GM18909 (cell line): Measurements from ENCODE around the gene PRKN.

Experiments used
- ATAC-seq: cut with Tn5 transposase; IDR thresholded peaks from one replicate; pipeline ENCODE4 v1.9.1; 2021; ENCODE audit warnings: mild to moderate bottlenecking; ENCODE audit not compliant: unreplicated experiment, poor library complexity

PRKN gene

DNA sequence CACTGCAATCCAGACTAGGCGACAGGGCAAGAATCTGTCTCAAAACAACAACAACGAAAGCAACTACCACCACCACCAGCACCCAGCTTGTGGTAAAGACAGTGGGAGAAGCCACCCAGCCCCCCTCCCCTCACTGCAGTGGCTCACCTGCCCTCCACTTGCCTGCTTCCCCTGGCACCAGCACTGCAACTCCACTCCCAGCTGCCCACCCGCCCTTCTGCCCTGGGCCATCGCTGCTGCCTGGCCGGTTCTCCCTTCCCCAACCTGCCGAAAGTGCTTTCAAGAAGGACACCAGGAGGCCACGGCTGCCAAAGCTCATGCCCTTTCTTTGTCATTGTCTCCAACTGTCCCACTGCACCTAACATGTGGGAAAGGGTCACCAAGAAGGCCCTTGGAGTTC is 1359.1 kb downstream of the PRKN start:
- no peak for ATAC-seq

DNA sequence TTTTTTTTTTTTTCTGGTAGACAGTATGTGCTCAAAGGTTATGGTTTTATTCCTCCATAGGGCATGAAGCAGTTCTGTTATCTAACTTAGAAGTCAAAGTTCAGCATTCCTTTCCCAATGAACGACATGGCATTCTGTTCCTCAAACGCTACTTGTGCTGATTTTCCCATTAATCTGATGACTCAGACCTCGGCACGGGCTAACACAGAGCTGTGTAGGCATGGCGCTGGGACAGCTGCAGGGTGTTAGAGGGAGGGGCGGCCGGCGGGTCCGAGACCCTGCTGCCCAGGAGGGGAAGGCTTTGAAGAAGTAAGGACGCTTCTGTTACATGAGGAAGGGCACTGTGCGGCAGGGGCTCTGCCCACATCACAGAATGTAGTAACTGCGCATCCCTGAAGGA is 1360.1 kb downstream of the PRKN start:
- no peak for ATAC-seq

DNA sequence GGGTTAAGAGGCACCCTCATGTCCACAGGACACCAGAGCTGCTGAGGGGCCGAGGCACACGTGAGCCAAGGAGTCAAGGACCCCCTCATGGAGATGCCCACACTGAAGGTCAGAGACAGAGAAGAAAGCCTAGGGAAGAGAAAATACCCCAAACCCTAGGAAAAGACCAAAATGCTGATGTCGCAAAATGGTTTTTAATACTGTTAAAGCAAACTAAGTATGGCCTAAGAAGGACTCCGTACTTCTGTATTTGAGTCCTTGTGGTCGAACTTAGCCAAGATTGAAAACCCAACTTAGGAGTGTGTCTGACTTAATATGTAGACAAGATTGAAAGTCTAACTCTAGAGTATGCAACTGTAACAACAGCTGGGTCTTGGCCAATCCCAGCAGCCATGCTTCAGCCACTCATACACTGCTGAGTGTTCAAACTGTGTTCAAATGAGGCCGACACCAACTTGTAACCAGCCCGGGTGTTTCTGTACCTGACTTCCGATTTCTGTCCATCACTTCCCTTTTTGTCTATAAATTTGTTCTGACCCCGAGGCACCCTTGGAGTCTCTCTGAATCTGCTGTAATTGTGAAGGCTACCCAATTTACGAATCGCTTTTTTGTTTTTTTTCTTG is 1361.2 kb downstream of the PRKN start:
- ATAC-seq, result no peak

DNA sequence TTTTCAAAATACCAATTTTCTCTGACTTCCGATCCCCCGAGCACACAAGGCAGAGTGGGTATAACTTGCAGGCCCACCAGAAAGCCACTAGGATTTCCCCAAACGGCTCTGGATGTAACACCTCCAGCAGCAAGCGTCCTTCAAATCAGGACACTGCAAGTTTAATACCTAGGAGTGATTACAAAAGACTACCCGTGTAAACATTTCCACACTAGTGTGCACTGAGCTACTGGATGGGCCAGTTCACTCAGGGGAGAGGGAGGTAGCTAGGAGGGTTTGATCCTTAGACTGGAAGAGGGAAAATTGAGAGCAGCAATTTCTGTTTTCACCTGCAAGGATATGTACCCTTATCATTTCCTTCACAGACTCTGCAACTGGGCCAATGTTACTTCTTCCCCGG is 1361.9 kb downstream of the PRKN start:
- no peak for ATAC-seq

DNA sequence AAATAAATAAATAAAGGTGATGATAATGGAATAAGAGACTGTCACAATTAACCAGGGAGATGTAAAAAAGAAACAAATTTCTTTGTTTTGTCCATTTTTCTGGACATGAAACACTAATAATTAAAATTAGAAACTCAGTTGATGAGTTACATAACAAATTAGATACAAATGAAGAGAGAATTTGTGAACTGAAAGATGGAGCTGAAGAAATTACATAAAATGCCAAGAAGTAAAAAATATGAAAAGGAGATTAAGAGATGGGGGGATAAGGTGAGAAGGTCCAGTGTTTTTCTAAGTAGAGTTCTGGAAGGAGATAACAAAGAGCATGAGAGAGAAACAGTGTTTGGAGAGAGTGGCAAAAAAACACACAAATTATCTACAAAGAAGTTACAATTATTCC is 1364.3 kb downstream of the PRKN start:
- ATAC-seq, result no peak

DNA sequence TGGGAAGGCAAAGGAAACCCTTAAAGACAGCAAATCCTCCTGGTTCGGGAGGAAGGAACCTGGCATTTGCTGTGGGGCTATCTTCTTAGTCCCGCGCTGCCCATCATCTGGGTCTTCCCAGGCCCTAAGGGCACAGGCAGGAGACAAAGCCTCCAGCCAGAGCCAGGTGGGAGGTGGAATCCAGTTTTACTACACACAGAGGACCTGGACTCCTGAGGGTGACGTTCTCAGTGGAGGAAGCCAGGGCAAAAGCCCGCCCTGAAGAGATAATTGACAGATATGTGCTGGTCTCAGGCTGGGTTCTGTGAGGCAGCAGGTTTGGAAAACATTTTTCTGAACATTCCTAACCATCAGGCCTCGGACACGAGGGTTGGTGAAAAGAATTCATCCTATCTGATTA is 1365.3 kb downstream of the PRKN start:
- ATAC-seq, result no peak

DNA sequence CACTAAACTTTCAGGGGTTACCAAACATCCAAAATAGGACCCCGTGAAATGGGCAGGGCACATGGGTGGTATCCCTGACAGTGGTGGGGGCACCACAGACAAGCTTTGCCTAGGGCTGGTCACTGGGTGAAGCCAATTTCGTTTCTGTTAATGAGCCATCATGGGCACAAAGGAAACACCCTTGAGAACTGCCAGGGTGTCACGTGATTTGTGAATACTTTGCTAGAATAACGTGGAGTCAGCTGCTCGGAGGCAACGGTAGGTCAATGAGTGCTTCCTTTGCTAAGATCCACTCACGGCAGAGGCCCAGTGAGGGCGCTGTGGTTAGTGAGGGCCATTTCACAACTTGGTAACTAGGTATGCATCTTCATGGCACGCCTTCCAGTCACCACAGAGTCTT is 1366.0 kb downstream of the PRKN start:
- no peak for ATAC-seq

DNA sequence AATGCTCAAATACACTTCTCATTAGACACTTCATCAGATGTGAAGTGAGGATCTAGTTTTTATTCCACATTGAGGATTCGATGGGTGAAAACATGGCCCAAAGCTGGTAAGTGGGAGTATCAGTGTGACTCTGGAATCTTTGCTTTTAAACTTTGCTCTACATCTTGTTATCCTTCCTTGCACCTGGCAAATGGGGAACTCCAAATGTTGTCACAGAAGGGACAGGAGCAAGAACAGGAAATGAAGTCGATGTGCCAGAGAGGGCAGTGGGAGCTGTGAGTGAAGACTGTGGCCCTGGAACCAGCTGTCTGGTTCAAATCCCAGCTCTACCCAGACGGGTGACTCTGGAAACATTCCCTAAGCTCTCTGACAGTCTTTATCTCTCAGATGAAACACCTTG is 1367.0 kb downstream of the PRKN start:
- ATAC-seq, result no peak

DNA sequence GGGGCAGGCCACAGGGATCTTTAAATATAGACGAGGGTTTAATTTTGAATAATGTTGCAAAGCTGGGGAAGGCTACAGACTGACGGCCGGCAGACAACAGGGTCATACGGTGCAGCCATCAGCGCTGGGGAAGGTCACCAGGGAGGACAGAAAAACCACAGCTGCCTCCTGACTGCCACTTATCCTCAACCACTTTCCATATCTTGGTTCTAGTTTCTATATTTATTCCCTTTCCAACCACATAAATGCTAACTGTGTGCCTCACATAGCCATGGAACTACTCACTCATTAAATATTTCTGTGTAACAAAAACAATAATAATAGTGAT is 1368.0 kb downstream of the PRKN start:
- no peak for ATAC-seq

DNA sequence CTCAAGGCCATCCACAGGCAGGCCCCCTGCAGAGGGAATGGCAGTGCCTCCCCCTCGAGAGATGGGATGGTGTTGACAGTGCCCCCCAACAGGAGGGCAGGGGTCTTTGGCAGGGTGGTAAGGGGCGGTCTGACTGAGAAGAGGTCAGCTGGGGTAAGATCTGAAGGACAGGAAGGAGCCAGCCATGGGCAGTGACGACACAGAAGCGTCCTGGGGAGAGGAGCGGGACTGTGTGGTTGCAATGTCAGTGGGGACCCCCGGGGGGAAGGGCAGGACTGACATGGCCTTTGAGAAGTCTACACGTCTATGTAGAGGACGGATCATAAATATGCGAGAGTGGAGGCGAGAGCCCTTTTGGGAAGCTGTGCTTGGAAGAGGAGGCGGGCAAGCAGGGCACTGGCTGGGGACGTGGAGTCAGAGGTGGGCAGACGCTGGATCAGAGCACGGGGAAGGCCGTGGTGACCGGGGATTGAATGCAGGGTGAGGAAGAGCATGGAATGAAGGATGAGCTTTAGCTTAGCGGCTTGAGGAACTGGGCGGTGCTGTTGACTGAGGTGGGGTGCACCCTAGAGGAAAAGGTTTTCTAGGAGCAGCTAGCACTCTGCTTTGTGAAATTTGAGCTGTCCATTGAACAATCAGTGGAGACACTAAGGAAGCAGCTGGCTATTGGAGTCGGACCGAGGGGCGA is 1371.3 kb downstream of the PRKN start:
- no peak for ATAC-seq

DNA sequence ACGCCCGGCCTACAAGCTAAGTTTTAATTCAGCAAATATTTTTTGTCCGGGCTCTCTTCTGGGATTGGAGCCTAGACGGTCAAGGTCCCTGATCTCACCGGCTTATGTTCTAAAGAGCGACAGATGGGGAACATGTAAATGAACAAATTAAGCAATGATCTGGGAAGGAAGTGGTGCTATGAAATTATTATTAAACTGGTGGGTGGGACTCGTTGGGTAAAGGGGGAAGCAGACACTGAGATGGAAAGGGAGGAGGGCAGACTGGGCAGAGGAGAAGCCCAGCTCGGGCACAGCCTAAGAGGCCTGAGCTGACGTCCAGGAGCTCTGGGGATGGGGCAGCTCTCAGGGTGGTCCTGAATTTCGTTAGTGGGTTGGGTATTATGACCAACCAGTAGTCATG is 1371.9 kb downstream of the PRKN start:
- no peak for ATAC-seq

DNA sequence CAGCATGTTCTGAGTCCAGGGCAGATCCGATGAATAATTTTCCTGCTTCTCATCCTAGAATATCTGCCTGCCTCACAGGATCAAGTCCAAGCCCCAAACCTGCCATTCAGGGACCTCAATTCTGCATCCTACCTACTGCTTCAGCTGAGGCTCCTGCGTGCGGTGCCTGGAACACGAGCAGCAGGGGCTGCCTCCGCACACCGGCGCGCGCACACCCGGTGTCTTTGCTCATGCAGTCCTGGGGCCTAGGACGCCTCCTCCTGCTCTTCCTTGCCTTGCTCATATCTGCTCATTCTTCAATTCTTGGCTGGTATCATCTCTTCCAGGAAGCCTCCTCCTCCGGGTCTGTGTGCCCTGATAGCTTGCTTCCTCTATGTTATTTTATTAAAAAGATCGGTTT is 1372.6 kb downstream of the PRKN start:
- ATAC-seq, result no peak

DNA sequence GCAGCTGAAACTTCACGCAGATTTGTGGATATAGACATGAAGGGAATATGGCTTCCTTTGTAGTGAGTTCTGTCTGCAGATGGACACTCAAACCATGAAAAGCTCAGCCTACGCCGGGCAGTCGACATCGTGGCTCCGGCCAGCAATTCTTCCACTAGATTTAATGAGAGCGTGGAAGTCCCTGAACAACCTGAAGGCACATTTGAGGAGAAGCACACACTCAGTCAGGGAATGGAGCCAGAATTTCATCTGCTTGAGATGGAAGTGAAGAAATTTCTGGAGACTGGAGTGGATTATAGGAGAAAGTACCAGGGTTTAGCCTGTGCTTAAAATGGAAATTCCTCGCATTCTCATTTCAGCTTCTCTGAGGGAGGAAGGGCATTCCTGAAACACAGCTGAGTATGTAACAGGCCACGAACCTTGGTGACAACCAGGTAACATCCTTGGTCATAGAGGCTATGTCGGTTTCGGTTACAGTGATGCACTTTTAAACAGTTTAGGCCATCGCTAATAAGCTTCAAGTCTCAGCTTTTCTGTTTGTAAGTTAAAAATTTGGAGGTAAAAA is 1373.2 kb downstream of the PRKN start:
- ATAC-seq, result no peak

DNA sequence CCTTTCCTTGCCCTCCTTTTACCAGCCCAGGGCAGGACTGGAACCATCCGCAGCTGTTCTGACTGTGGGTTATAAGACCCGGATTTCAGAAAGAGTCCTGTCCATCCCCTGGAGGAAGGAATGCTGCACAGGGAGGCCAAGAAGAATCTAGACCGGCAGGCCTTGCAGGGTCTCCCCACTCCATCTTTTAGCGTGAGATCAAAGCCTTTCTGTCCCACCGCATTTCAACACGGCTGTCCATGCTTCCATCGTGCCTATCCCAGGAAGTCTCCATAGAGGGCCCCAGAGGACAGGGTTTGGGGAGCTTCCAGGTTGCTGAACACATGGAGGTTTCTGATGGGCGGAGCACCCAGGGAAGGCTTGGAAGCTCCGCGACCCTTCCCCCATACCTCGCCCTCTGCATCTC is 1374.4 kb downstream of the PRKN start:
- no peak for ATAC-seq

DNA sequence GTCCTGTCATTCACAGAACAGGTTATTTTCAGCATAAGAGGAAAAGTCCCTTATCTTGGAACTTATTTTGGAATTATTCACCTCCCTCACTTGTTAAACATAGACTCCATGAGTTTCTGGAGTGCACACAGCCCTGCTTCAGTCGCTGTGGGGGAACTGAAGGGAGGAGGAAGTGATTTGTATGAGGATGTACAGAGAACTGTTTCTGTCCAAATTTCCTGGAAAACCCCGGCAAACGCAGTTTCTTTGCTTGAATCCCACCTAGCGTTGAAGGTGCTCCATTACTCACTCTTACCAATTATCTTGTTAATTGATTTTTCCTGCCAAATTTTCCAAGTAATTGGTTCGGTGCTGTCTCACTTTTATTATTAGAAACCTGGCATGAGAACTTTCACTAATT is 1375.7 kb downstream of the PRKN start:
- no peak for ATAC-seq

DNA sequence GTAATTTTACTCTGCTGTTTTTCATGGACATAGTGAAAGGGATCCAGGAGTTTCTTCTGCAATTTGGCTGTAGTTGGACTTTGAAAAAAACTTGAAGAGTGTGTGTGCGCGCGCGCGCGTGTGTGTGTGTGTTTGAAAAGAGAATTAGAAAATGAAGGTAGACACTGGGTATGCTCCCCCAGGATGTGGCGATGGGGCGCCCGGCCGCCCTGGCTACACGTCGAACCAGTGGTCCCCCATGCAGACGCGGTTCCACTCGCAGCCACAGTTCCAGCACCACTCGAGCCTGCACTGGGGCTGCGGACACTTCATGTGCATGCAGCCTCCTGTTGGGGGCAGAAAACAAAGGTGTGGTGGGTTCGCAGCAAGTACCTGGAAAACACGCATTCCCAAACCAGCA is 1377.7 kb downstream of the PRKN start:
- ATAC-seq, result no peak

DNA sequence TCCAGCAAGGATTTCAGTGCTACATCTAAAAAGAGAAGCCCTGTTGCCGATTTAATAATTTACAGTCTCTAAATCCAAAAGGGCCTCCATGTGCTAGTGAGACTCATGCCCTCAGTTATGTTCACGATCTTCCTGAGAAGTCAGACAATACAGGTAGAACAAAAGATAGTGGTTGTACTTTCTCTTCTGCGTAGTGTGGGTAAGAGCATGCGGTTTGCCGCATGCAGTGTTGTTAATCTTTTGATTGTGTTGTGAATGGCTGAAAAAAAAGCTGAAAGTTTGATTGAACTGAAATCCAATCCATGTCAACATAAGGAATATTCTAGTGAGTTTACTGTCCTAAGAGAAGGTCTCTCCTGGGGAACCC is 1379.0 kb downstream of the PRKN start:
- no peak for ATAC-seq

DNA sequence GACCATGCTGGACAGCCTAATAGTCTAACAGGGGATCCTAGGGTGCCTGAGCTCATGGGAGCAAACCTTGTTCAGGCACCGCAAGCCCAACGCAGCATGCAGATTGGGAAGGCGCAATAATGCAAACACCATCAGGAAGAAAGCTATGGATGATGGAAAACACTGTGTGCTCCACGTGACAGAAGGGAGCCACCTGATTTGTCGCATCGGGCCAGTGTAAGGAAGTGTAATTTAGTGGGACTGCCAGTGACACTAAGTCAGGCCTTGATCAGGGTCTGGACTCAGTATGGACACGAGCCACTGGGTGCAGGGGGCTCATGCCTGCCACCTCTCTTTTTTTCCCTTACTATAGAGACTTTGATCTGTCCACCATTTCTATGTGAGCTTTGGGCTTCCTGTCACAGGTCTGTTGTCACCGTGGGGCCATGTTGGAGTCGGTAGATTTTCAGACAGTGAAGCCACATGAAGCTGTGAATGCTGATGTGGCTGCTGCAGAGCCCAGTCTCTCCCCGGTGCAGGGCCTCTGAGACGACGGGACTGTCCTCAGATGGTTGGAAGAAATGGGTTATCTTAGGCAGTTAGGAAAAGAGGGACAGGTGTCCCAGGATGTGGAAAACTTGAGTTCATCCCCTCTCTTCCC is 1379.5 kb downstream of the PRKN start:
- no peak for ATAC-seq

DNA sequence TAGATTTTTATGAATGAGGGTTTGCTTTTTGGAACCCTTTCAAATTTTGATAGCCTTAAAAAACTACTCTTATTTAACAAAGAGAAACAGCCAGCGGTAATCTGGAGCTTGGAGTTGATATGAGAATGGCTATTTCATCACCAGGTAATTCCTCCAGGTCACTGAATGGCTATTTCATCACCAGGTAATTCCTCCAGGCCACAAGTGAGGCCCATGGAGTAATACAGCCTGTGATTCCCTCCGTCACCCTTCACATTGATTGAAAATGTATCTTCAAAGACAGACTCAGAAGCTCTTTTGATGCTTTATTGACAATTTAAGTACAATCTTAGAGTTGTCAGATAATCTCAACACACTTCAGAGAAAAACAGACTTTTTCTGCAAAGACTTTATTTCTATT is 1380.4 kb downstream of the PRKN start:
- no peak for ATAC-seq

DNA sequence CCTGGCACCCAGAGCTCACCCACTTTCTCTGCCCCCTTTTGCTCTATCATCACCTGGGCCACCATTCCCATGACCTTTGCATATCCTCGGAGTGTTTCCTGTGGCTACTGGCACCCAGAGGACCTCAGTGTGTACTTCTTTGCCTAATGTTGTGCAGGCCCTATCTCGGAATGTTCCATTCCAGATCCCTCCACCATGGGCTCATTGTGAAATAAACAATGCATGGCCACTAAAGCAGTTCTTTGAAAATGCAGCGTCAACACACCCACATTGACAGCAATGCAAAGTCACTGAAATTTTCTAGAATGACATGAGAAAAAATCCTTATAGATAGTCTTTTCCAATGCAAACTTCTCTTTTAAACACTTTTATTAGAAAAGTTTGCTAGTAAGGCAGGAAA is 1380.8 kb downstream of the PRKN start:
- ATAC-seq, result no peak

DNA sequence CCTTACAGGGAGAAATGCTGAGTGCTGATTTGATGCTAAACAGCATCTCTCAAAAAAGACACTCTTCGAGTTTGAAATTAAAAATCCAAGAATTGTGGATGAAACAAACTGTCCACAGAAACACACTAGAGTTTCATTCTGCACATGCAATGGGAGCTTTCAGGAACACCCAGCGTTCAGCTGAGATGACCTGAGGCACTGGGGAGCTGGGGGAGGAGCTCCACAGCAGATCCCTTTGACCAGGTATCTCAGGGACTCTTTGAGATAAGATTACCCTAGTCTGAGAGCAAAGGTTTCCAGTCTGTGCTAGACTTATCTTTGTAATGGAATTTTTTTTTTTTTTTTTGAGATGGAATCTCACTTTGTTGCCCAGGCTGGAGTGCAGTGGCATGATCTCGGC is 1382.9 kb downstream of the PRKN start:
- no peak for ATAC-seq

DNA sequence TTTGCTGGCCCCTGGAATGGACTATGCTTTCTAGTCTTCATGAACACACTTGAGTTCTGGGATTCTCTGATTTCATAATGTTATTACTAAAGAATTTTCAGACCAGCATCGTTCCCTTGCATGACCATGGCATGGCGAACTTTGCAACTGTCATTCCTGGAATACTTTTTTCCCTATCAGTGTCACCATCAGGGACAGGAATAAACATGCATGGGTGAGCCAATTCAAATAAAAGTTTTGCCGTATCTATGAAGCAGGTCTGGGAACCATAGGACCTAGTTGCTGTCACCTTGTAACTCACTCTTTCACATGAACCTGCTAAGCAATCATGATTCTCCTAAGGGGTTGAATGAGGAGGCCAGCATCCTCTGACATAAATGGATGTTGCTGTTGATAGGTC is 1385.5 kb downstream of the PRKN start:
- ATAC-seq, result no peak
